EL (cell line): ENCODE results near the gene C11orf42.
A peak's percentile ranks its signal among the peaks of the same experiment; 100 is the strongest.
"Not testable (repeated sequence)": the region's sequence is repeated elsewhere in the genome, so short reads cannot be mapped to it uniquely, and the experiment has no call there.

Experiments used
- DNase-seq: peaks from one replicate; pipeline ENCODE4 v3.0.0-alpha.2; 2016

The C11orf42 gene

DNA sequence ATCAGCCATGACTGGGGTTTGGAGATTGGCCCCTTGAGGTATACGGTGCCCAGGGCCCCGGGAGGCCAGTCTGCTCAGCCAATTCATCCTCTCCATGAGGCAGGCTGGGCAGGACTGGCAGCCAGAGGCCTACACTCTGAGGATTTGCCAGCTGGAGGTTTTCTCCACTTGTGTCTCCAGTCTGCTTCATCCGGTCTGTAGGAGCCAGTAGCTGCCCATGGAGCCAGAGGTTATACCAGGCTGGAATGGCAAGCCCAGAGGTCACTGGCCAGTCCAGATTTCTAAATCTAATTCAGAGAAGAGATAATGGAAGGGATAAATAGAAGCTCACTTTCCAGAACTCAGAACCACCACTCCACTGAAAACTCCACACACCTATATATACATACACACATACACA, 19.1 kb downstream of the C11orf42 start:
- DNase-seq: no peak

DNA sequence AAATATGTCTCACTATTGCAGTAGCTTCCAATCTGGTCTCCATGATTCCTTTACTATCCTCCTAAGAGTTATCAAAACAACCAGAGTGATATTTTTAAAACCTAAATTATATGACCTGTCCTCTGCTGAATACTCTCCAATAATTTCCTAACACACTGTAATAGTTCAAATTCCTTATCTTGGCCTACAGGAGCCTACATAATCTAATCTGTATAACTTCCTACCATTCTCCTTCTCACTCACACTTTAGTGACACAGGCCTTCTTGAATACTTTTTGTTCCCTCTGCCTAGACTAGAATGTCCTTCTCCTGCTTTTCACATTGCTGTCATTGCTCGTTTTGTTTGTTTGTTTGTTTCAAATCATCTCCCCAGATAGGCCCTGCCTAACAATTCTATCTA, 19.7 kb downstream of the C11orf42 start:
- DNase-seq: no peak

DNA sequence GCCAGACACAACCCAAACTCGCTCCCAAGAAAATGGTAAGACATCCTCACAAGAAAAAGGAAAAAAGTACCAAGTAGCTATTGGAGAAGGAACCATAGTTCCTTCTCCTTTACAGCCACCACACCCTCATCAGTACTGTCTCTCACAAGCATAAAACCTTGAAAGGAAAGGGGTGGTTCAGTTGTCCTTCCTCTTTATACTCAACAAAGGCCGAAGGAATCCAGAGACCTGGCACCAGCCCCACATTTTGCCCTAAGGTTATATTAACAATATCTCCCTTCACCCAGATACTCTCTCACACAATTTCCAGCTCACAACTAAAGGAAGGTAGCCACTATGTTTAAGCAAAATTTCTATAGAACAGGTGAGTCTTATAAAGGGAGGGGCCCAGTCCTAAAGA, 20.5 kb downstream of the C11orf42 start:
- DNase-seq: no peak

DNA sequence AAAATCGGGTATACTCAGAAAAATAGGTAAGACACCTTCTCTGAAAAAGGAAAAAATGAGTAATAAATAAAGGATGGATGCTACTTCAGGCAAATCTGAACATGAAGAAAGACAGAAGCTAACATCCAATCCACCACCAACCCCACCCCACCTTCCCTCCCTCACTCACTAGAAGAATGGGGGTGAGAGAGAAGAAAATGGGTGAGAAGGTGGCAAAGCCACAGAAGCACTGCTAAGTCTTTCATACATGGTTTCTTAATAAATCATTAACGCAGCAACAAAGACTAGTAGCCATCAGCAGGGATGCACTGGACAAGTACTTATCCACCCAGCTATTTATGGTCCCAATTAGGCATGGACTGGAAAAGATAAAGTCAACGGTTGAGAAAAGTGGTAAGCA, 23.2 kb downstream of the C11orf42 start:
- DNase-seq: no peak

DNA sequence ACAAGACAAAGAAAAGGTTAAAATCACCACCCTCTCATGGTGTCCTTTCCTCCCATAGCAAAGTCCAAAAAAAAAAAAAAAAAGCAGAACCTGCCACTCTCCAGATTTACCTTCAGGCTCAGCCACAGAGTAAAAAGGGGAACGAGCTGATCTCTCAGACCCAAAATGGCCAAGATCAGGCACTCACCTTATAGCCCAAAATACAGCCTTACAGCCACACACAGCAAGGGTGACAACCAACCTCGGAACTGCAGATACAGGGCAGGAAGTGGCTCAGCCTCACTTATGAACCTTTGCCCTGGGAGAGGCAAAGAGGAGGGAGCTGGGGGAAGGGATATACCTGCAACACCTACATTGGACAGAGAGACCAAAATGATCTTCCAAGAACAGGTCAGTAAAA, 24.6 kb downstream of the C11orf42 start:
- DNase-seq: no peak

DNA sequence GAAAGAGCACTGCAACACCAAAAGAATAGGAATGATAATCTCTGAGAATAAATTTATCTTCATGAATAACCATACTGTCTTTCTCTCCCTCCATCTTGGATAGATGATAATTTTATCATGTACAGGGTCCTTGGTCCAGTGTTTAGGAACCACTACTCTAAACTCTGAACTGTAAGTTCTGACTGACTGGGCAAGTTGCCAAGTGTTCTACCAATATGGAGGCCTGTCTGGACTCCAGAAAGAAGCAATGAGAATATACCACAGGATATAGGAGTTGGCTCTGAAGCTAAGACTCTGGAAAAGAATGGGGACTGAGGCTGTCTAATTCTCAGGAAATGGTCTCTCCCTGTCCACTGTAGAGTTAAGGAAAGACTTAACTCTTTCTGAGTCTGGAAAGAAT, 27.5 kb downstream of the C11orf42 start:
- no peak for DNase-seq

DNA sequence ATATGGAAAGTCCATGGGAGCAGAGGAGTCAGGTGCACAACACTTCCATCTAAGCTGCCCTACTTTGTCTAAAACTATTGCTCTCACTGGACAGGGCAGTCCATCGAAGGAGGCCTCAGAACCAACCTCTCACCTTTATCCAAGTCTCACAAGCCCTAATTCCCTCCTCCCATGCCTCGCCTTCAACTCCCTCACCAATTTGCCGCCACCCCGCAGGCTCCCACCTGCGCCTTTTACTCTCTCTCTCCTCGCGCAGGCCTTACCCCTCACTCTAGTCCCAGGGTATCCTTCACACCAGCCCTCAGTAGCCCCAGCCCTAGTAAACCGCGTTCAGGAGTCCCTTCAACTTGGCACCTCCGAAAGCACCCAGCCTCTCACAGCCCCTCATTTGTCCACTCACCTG, 28.6 kb downstream of the C11orf42 start:
- no peak for DNase-seq

DNA sequence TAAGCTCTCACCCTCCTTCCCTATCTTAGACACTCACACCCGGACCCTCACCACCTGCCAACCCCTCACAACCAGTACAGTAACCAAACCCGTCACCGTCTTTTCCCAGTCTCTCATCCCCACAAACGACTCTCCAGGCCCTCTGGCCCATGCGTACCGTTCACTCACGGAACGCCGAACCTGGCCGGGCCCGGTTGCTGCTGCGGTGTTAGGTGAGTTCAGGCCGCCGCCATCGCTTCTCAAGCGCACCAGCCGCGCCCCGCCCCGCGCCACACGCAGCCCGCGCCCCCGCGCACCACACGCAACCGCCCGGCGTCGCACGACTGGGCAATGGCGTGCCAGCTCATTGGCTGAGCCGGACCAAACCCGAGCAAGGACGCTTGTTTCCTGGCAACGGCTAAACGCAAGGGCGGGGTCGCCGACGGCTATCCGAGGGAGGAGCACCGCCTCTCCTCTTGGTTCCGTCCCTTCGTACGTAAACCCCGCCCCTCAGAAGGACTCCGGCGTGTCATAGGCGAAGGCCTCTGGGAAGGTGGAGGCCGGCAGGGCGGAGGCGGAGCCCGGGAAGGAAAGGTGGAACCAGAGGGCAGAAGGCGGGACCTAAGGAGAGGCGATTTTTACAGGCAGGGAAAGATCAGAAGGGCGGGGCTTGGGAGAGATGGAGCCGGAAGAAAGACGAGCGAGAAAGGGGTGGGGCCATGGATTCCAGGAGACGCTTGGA, 29.2 kb downstream of the C11orf42 start, which contains the start of gene FHIP1B:
TSS of gene FHIP1B (minus strand) at position 250 of the 721 bp plus-strand sequence. CDS start 10,120 bp downstream, outside the sequence.
- DNase-seq: peak; percentile 100

DNA sequence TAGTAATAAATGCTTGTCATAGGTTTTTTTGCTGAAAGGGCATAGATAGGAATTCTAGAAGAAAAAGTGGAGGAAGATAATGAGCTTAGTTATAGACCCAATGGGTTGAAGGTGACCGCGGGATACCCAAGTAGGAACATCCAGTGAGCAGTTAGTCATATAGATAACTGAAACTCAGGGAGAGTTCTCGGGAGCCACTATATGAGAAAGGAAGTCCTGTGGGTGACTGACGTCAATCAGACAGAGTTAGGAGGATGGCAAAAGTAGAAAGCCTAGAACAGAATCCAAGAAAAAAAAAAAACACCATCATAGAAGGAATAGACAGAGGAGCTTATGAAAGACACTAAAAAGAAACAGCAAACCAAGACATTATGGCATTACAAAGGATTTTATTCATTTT, 31.9 kb downstream of the C11orf42 start:
- no peak for DNase-seq

DNA sequence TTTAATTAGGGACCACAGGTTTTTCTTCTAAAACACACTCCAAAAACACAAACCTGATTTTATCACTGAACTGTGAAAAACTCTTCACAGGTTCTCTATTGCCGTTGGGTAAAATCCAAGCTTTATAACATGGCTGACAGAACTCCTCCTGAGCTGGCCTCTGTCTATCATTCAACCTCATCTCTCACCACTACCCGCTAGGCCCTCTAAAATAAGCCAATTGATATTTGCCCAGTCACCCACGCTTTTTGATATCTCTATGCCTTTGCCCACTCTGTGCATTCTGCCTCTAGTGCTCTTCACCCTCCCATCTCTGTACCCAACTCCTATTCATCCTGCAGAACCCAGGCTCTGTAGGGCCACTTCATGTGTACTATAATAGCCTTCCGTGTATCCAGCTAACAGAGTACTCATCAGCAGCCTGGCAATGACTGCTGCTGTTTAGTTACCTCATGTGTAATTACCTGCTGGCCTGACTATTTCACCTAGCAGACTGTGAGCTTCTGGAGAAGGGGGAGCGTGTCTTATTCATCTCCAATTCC, 32.5 kb downstream of the C11orf42 start:
- DNase-seq: no peak

DNA sequence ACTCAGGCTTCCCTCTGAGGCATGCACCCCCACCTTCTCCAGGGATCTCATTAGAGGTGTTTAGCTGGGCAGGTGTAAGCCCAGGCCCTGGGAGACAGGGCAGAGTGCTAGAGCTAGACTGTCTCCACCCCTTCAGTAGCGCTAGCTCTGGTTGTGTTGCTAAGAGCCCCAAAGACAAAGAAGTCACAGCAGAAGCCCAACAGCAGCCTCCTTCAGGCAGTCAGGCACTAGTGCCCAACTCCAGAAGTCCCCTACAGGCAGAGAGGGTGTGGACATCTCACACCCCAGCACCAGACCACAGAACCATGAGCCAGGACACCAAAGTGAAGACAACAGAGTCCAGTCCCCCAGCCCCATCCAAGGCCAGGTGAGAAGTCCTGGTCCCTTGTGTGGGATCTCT, 33.5 kb downstream of the C11orf42 start, which contains the start of gene CNGA4:
TSS of gene CNGA4 (plus strand) at position 188 of the 400 bp plus-strand sequence. CDS start at position 306, 118 bp downstream.
- no peak for DNase-seq

DNA sequence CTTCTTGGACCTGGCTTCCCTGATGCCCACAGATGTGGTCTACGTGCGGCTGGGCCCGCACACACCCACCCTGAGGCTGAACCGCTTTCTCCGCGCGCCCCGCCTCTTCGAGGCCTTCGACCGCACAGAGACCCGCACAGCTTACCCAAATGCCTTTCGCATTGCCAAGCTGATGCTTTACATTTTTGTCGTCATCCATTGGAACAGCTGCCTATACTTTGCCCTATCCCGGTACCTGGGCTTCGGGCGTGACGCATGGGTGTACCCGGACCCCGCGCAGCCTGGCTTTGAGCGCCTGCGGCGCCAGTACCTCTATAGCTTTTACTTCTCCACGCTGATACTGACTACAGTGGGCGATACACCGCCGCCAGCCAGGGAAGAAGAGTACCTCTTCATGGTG, 34.8 kb downstream of the C11orf42 start:
- DNase-seq: no peak

DNA sequence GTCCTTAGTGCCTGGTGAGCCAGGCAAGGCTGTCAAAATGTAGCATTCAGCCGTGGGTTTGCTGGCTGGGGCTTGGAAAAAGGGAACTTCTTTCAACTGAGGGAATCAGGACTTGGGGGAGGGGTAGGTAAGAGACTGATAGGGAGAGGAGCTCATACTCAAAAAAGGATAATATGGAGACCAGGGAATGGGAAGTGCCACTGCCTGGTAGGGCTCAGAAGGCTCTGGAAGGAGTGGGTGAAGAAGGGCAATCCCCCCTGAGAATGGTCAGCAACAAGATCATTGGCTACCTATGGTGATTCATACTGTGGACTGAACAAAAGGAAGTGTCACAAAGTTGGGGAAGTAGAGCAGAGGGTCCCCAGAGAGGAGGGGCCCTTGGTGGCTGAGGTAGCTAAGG, 35.4 kb downstream of the C11orf42 start:
- DNase-seq: no peak

DNA sequence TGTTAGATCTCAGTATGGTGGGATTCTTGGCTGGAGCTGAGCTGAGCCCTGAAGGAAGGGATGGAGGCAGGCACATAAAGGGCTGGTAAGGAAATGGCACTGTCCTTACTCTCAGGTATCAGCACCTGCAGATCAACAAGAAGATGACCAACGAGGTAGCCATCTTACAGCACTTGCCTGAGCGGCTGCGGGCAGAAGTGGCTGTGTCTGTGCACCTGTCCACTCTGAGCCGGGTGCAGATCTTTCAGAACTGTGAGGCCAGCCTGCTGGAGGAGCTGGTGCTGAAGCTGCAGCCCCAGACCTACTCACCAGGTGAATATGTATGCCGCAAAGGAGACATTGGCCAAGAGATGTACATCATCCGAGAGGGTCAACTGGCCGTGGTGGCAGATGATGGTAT, 36.0 kb downstream of the C11orf42 start:
- DNase-seq: no peak

DNA sequence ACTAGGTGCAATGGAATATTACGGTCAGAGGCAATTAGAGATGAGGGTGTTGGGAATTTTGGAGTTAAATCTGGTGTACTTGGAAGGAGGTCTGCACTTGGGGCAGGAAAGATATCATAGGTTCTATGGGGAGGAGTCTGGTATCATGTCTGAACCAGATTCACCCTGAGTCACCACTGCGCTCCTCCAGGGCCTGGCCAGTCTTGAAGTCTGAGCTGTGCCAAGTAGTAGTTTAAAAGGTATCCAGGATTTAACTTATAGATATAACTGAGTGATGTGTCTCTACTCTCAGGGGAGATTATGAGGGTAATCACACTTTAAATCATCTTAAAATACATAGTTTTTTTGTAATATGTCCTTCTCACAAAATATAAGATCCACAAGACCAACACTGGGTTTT, 40.2 kb downstream of the C11orf42 start:
- no peak for DNase-seq

DNA sequence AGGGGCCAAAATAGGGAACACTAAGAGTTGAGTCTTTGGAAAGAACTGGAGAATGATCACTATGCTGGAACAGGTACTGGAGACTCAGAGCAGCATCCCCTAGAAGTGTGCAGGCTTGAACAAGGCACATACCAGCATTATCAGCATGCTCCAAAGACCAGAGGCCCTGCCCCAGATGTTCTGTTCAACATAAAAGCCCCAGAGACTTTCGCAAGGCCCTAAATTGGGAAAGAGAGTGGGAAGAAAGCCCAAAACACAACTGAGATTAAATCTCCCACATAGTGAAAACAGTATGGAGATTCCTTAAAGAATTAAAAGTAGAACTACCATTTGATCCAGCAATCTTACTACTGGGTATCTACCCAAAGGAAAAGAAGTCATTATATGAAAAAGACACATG, 42.9 kb downstream of the C11orf42 start:
- no peak for DNase-seq

DNA sequence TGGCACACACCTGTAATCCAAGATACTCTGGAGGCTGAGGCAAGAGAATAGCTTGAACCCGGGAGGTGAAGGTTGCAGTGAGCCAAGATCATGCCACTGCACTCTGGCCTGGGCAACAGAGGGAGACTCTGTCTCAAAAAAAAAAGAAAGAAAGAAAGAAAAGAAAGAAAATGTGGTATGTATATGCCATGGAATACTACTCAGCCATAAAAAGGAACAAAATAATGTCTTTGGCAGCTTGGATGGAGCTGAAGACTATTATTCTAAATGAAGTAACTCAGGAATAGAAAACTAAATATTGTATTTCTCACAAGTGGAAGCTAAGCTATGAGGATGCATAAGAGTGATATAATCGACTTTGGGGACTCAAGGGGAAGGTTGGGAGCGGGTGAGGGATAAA, 43.5 kb downstream of the C11orf42 start:
- not testable (repeated sequence) for DNase-seq

DNA sequence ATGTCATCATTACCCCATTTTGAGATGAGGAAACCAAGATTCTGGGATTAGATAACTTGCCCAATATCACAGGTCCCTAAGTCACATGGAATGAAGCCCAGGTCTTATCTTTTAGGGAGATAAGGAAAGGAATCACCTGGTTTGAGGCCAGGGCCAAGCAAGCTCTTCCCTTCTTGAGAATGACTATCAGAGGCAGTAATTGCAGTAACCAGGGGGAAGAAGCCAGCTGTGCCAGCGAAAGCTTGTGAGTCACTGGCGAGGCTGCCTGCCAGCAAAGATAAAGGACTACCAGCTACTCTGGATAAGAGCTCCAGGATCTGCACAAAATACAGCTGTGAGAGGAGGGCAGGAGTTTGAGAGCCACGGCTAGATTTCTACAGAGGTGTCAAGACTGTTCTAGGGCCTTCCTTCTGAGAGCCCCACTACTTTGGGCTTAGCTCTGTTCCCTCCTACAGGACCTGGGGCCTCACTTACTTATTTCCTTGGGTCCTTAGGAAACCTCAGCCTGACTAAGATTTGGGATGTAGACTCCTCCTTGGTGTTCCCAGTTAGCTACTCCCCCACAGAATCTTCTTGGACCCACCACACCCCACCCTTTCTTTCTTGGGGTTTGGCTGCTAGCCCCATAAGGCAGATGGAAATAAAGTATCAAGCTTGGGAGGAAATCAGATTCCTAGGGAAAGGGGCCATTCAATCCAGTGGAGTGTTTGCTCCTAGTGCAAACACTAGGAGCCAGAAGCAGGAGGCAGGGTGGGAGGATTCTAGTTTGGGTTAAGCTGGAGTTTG, 44.6 kb downstream of the C11orf42 start:
- DNase-seq: peak; percentile 71

DNA sequence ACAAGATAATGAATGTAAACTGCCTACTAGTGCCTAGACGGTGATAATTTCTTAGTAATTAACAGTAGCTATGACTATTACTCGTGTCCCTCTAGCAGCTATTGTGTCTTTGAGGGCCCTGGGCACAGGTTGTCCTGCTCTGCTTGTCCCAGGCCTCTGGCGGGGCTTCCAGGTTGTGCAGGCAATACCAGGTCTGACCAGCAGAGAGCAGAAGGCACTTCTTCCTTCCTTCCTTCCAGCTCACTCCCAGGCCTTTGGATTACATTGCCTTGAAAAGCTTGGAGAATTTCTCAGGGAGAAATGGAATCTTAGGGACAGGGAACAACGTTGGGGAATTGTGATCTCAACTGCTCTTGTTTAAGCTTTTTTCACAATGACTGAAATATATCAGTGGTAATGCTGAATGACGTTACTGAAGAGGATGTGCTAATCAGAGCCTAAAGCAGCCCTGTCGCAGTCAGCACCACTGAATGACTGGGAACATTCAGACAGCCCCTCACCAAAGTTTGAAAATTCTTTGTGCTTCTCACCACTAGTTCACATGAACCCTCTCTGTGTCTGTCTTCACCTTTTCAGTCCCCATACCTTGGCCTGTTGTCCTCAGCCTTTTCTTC, 45.9 kb downstream of the C11orf42 start:
- DNase-seq: peak; percentile 66

DNA sequence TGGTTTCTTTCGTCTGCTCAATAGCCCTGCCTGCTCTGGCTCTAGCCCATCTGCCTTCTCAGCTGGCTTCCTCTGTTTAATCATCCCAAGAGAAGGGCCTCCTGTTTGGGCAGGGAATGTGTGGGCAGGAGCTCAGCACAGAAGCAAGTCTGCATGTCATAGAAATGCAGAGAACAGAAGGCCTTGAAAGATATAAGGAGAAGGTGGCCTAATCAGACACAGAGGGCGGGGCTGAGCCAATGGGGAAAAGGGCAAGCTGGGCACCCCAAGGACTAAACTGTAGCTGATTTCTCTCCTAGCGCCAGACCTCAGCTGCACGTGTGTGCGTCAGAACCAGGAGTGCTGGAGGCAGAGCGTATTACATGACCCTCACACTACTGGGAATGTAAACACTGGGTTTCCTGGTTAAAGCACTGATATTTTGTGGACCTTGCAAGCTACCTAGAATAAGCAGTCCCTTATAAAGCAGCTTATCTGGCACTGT, 46.7 kb downstream of the C11orf42 start:
- no peak for DNase-seq

DNA sequence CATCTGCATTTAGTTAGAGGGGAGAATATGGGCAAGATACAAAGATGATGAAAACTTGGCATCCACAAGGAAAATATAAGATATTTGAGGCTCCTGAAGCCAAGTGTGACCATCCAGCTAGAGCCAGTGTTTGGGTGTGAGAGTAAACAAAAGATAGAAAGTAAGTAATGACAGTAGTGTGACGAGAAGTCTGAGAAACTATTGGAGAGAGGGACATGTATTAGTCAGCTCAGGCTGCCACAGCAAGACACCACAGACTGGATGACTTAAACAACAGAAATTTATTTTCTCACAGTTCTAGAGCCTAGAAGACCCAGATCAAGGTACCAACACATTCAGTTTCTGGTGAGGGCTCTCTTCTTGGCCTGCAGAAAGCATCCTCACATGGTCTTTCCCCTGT, 47.8 kb downstream of the C11orf42 start:
- no peak for DNase-seq

DNA sequence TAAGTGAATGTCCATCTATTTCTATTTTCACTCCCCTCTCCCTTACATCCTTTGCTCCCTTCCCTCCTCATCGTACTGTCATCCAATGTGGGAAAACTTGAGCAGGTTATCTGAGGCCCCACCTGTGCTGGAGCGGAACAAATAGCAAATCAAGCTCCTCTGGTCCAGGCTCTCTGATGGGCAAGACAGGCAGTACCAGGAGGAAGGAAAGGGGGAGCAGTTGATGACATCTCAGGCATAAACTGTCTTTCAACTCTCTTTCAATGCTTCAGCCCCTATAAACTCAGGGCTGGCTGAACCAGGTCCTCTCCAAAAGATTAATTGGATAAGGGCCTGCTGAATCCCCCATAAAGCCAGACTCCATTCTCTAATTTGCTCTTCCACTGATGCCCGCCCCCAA, 52.8 kb downstream of the C11orf42 start:
- DNase-seq: no peak

DNA sequence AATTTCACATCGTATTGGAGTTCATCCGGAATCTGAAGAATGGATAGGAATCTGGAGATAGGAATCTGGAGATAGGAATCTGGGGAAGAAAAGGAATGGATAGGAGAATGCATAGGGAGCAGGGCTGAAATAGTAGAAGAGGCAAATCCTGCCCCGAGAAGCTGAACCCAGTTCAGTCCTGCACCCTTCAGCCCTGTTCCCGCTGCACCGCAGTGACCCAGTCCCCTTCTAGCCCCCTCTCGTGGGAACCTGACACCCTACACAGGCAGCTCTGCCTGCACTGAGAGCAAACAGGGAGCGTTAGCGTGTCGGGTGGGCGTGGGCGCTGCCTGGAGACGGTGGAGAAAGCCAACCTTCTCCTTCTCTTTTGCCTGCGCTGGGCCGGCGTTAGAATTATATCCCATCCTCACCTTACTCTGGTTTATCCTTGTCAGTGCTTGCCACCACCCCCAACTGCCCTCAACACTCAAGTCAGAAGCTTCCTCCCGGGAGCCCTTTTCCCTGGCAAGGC, 53.3 kb downstream of the C11orf42 start:
- no peak for DNase-seq
